Aorta (tissue), 5 donors: ENCODE data around the gene MYL7. TPM values are rescaled to one million over a fixed set of nuclear protein-coding genes. Genes with fewer than 3 reads are reported as not detected.

Experiments
- ATAC-seq: fragments of 200-7000 bp; cut with Tn5 transposase; one replicate; pipeline ENCODE4 v1.9.1; 2022; ENCODE audit warnings: moderate library complexity; ENCODE audit not compliant: low FRiP score
- DNase-seq, 2 donors: peaks; one replicate each; pipeline ENCODE4 v3.0.0-alpha.2; 2020
- H3K27ac ChIP-seq, 2 donors: one replicate each; pipeline ENCODE4 v1.5.1; 2013; ENCODE audit warnings: low read length in 2 of 2, mild to moderate bottlenecking in 2 of 2, moderate library complexity in 2 of 2, control low read depth in 1 of 2, inconsistent platforms in 1 of 2, low read depth in 1 of 2
- H3K27me3 ChIP-seq, 2 donors: one replicate each; pipeline ENCODE4 v1.6.1; 2013; ENCODE audit warnings: control low read depth in 1 of 2, low read length in 1 of 2, mild to moderate bottlenecking in 1 of 2, moderate library complexity in 1 of 2; ENCODE audit not compliant: insufficient read depth in 2 of 2, control insufficient read depth in 1 of 2
- H3K36me3 ChIP-seq, 2 donors: one replicate each; pipeline ENCODE4 v1.6.1; 2013; ENCODE audit warnings: control low read depth in 1 of 2, low read length in 1 of 2, mild to moderate bottlenecking in 1 of 2; ENCODE audit not compliant: insufficient read depth in 2 of 2, control insufficient read depth in 1 of 2
- H3K4me1 ChIP-seq, 2 donors: one replicate each; pipeline ENCODE4 v1.6.1; 2013; ENCODE audit warnings: low read length in 2 of 2, control low read depth in 1 of 2, mild to moderate bottlenecking in 1 of 2, moderate library complexity in 1 of 2; ENCODE audit not compliant: insufficient read depth in 2 of 2, control insufficient read depth in 1 of 2
- H3K4me3 ChIP-seq, 2 donors: one replicate each; pipeline ENCODE4 v1.5.1; 2013; ENCODE audit warnings: low read length in 2 of 2, control low read depth in 1 of 2, mild to moderate bottlenecking in 1 of 2
- H3K9me3 ChIP-seq: one replicate; pipeline ENCODE4 v1.6.1; 2013; ENCODE audit warnings: mild to moderate bottlenecking, low read length; ENCODE audit not compliant: control insufficient read depth
- WGBS, 2 donors: extraction: QIAGEN DNeasy Blood & Tissue Kit; methylation state at CpG; one replicate each; pipeline ENCODE4 v1.1.7; 2013; 5-methylcytosine and 5-hydroxymethylcytosine counted together
- intact Hi-C, 2 donors: fragments of 100-400 bp; cut with DNase I; formaldehyde crosslinking; loops; one replicate each; pipeline versions ENCODE4 v1.14.2 to v1.15.0; 2022
- long read RNA-seq, 2 donors: library from polyadenylated mRNA; unstranded; transcript quantifications; one replicate each; pipeline ENCODE4 v2.0.0, GENCODE V29; 2020 to 2021
- polyA plus RNA-seq, 2 donors: library from polyadenylated mRNA; stranded (reverse); fragments of 200-250 nt; gene quantifications; one replicate each; pipeline ENCODE4 v1.2.3, GENCODE V29; 2013
- total RNA-seq, 2 donors: library from RNA; stranded (reverse); fragmentation: NEBNext Ultra II Directional; extraction: Animal tissue kit (Norgen Biotek cat#: 25700); gene quantifications; one replicate each; pipeline ENCODE4 v1.2.1, GENCODE V29; 2021
- donor health status: healthy with polysubstance abuse.
- donor health status: Bipolar disorder and iron deficiency.
- donor health status: DM: no; HTN: no; CAD: no.
- donor health status: DM: no; HTN: no; CAD: no.
- donor health status: DM: yes; HTN: yes; CAD: no.

Gene MYL7, protein sequence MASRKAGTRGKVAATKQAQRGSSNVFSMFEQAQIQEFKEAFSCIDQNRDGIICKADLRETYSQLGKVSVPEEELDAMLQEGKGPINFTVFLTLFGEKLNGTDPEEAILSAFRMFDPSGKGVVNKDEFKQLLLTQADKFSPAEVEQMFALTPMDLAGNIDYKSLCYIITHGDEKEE
- total RNA-seq = not detected
- polyA plus RNA-seq = 1 to 10 TPM; 2.6 to 4.1 TPM
- long read RNA-seq, donor 1, partial matches to known transcripts = 0 of 1 reads
- long read RNA-seq, donor 1, other reads (novel, unspliced or antisense) = 1 of 1 reads
- long read RNA-seq, donor 2 = 0 reads

DNA sequence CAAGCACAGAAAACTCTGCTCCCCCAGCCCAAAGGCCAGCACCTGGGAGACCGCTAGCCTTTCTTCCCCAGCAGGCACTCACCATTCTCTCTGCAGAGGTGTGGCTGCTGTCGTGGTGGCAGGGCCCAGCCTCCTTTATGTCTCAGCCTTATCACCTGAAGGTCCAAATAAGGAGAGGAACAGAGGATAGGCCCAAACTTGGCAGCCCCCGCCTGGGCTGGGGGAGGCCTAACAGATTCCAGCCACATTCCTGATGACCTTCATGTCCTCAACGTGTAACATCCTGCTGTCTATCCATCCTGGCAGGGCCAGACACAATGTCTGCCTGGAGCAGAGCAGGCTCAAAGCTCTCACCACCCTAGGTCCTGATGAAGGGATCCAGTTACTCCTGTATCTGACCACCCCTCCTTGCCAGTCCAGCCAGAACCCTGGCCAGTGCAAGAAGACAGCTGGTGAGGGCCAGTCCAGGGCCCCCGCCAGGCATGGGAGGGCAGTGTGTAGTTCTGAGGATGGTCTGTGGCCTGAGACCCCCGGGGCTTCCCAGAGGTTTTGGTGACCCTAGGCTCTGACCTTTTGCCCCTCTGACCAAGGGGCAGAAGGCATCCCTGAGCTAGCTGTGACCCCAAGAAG is at the start of gene MYL7:
TSS of gene MYL7 (minus strand) at position 112 of the 630 bp plus-strand sequence. CDS start at position 85, 27 bp downstream.
- no peaks in the 10 kb centered on the region for H3K27me3 ChIP-seq
- H3K4me3 ChIP-seq = no peak within 1 kb of the TSS
- peak; percentile 29 to 53 for DNase-seq
- intact Hi-C loops = no loop called here
- H3K27ac ChIP-seq = no peak within 1 kb of the TSS
- 87 to 88% methylated on average over 6 of the region's 6 CpGs for WGBS, 2 donors
- no peaks in the 10 kb centered on the region for H3K36me3 ChIP-seq
- no peaks in the 10 kb centered on the region for H3K9me3 ChIP-seq
- no peaks in the 10 kb centered on the region for H3K4me1 ChIP-seq
- ATAC-seq = no peak

DNA sequence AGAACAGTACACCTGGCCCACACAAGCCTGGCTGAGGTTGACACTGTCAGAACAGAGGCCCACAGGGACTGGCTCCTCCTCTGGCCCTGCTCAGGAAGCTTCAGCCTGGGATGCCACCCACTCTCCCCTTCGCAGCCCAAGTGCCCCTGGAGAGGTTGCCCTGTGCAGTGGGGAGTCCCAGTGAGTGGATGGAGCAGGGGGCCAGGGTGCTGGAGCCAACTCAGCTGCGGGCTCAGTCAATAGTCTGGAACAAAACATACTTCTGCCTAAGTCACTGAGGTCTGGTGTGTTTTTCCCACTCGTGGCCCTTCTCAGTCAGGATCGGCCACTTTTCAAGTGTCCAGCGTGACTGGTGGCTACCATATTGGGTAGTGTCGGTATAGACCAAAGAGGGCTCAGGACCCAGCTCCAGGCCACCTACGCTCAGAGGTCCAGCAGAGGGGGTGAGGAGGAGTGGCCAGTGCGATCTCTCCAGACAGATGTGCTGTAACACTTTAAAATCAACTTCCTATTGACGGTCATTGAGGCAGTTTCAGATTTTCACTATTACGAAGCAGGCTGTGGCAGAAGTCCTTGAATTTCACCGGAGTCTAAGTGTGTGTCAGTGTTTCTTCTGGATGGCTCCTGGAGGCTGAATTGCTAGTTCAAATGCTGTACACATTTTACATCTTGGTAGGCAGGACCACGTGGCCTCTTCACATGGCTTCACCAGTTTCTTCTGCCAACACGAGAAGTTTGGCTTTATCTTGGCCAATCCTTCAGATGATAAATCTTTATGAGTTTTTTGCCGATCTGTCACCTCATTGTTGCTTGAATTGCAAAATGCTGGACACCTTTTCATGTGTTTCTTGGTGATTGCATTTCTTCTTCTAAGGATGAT is 49.1 kb upstream of the MYL7 start:
- H3K27me3 ChIP-seq = no peaks in the 10 kb centered on the region
- WGBS, 2 donors = 81 to 87% methylated on average over 14 of the region's 14 CpGs
- no peak overlapping the region for H3K27ac ChIP-seq
- no peaks in the 10 kb centered on the region for H3K36me3 ChIP-seq
- ATAC-seq (no peak), DNase-seq (no peak)
- H3K9me3 ChIP-seq = no peaks in the 10 kb centered on the region
- intact Hi-C loops = no loop called here
- H3K4me1 ChIP-seq = no peaks in the 10 kb centered on the region
- no peak overlapping the region for H3K4me3 ChIP-seq

DNA sequence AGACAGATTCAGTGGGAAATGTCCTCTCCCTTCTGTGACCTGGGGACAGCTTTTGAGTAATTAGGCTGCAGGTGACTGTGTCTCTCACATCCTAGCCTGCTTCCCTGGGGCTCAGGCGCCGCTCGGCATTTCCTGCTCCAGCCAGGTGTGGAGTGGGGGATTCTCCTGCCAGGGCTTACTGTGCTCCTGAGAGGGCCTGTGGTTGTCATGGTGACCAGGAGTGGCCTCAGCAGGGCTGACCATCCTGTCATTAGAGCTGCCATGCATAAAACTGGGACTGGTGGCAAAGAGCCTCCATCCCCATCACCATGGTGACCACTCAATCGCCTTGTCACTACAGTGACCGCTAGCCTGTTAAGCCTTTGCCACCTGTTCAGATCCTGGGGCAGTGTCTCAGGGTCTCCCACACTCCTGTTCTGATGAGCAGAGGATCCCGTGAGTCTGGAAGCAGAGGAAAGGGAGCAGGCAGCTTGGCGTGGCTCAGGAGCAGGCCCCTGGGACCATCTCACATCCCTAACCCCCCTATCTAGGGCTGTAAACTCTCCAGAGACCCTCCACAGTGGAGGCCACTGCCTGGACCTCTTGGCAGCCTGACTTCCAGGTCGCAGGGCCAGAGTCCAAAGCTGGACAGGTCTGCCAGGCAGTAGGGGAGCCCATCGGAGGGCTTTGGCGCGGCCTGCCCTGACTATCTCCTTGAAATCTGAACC is 48.3 kb upstream of the MYL7 start, which contains the start of gene GCK:
TSS of gene GCK (minus strand) at position 154 of the 707 bp plus-strand sequence. CDS start 486 bp downstream, outside the sequence.
- Histone ChIP-seq H3K27me3 (no peaks in the 10 kb centered on the region), H3K4me3 (no peak within 1 kb of the TSS), H3K9me3 (no peaks in the 10 kb centered on the region), H3K27ac (no peak within 1 kb of the TSS), H3K4me1 (no peaks in the 10 kb centered on the region), H3K36me3 (no peaks in the 10 kb centered on the region)
- DNase-seq = no peak
- whole genome bisulfite sequencing, 2 donors = 85 to 88% methylated on average over 11 of the region's 11 CpGs
- ATAC-seq = no peak
- intact Hi-C loops = no loop called here

- no peak for DNase-seq
- 82 to 84% methylated on average over 16 of the region's 16 CpGs for WGBS, 2 donors
- intact Hi-C loops = no loop called here
Measured at GRCh38 chr7:44188480-44189225, 47.5 kb upstream of the MYL7 start.

DNA sequence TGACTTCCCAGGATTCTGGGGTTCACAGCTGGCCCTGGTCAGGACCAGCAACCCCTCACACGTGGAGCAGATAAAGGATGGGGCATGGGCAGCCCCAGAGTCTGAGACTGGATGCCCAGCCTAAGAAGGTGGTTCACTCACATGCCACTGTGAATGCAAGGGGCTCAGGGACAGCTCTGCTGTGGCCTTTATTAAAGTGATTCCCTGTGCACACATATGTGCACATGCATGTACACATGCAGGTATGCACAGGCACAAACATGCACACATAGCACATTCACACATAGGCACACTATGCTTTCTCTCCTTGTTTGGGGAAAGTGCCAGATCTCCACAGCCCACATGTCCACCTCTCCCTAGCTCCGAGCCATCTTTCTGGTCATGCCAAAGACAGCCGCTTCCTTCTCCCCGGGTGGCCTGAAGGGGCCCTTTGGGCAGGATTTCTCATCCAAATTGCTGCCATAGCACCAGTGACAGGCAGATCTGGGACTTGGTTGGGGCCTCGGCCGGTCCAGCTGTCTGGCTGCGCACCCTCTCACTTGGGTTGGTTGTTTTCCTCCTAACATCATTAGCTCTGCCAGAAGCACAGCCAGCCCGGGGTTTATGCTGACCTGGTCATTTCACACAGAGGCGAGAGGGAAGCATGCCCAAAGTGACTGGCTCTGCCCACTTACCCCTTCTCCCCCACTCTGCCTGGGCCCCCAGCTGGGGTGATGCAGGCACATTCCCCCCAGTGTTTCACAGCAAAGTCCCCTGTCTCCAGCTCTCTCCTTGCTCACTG is 46.7 kb upstream of the MYL7 start:
- Histone ChIP-seq H3K4me3 (no peak overlapping the region), H3K27me3 (no peaks in the 10 kb centered on the region), H3K36me3 (no peaks in the 10 kb centered on the region), H3K9me3 (peaks cover 3% of the 10 kb centered on the region), H3K27ac (no peak overlapping the region), H3K4me1 (no peaks in the 10 kb centered on the region)
- intact Hi-C loops = no loop called here
- DNase-seq = no peak
- no peak for ATAC-seq
- WGBS, 2 donors = 58 to 59% methylated on average over 9 of the region's 9 CpGs

More at GRCh38 chr7:44188480-44189225, 47.5 kb upstream of the MYL7 start:
- H3K27ac ChIP-seq = no peak overlapping the region
- H3K4me1 ChIP-seq = no peaks in the 10 kb centered on the region
- no peak overlapping the region for H3K4me3 ChIP-seq
- no peaks in the 10 kb centered on the region for H3K9me3 ChIP-seq
- H3K27me3 ChIP-seq = no peaks in the 10 kb centered on the region
- no peak for ATAC-seq
- H3K36me3 ChIP-seq = no peaks in the 10 kb centered on the region

GRCh38 chr7:44186736-44187135 is 45.6 kb upstream of the MYL7 start:
- H3K27ac ChIP-seq = no peak overlapping the region
- H3K4me3 ChIP-seq = no peak overlapping the region
- no peaks in the 10 kb centered on the region for H3K36me3 ChIP-seq
- DNase-seq (no peak), ATAC-seq (no peak)
- no peaks in the 10 kb centered on the region for H3K4me1 ChIP-seq
- intact Hi-C loops = no loop called here
- 82% methylated on average over 5 of the region's 5 CpGs for WGBS, 2 donors
- H3K9me3 ChIP-seq = peaks cover 10% of the 10 kb centered on the region
- H3K27me3 ChIP-seq = no peaks in the 10 kb centered on the region

- no peaks in the 10 kb centered on the region for H3K27me3 ChIP-seq
- ATAC-seq = no peak
- H3K9me3 ChIP-seq = peaks cover 12% of the 10 kb centered on the region
- no peak overlapping the region for H3K27ac ChIP-seq
- no peak for DNase-seq
- H3K4me3 ChIP-seq = no peak overlapping the region
- no peaks in the 10 kb centered on the region for H3K36me3 ChIP-seq
- intact Hi-C loops = no loop called here
- H3K4me1 ChIP-seq = no peaks in the 10 kb centered on the region
- WGBS, 2 donors = 79 to 83% methylated on average over 5 of the region's 5 CpGs
Measured at GRCh38 chr7:44185729-44186128, 44.6 kb upstream of the MYL7 start.
